ENCODE measurements around the gene CNGA3.

GRCh38 chr2:98390571-98391476, 44.6 kb downstream of the CNGA3 start:
- TF ChIP-seq CTCF (IDR thresholded peaks at IDR 0.05) (no peak), POLR2A (IDR thresholded peaks at IDR 0.05) (no peak), POLR2AphosphoS5 (IDR thresholded peaks at IDR 0.05) (no peak)

All from breast epithelium (tissue), 3 donors.